ENCODE measurements around the gene NBEAL2.

NBEAL2 gene

DNA sequence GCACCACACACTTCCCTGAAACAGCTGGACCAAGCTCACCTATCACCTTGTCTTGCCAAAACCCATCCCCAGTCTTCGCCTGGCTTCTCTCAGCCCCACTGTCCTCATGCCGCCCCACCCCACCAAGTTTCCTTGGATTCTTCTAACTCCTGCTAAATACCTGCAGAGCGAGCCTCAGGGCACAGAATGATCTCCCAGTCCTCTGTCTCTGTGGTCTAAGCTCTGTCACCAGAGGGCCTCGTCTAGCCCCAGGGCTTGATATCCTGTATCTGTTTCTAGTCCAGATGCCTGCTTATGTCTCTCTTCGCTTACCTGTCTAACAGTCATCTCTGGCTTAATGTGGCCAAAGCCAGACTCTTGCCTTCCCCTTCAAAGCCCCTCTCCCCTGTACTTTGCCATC lies 12.7 kb upstream of the NBEAL2 start (continued):
- TF ChIP-seq, protein P1, sequence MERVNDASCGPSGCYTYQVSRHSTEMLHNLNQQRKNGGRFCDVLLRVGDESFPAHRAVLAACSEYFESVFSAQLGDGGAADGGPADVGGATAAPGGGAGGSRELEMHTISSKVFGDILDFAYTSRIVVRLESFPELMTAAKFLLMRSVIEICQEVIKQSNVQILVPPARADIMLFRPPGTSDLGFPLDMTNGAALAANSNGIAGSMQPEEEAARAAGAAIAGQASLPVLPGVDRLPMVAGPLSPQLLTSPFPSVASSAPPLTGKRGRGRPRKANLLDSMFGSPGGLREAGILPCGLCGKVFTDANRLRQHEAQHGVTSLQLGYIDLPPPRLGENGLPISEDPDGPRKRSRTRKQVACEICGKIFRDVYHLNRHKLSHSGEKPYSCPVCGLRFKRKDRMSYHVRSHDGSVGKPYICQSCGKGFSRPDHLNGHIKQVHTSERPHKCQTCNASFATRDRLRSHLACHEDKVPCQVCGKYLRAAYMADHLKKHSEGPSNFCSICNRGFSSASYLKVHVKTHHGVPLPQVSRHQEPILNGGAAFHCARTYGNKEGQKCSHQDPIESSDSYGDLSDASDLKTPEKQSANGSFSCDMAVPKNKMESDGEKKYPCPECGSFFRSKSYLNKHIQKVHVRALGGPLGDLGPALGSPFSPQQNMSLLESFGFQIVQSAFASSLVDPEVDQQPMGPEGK (CRISPR knock-in tag; IDR thresholded peaks at IDR 0.05; ENCODE audit: borderline replicate concordance), result no peak
- no peak for TF ChIP-seq CSRNP3 (CRISPR knock-in tag; IDR thresholded peaks at IDR 0.05)

- ATAC-seq, result no peak
- TF ChIP-seq OSR1 (CRISPR knock-in tag; IDR thresholded peaks at IDR 0.05), result no peak
- no peak for TF ChIP-seq CREB5 (CRISPR knock-in tag; IDR thresholded peaks at IDR 0.05; ENCODE audit: low read depth)
- no peak for TF ChIP-seq ARNTL (CRISPR knock-in tag; IDR thresholded peaks at IDR 0.05; ENCODE audit: borderline replicate concordance, low read depth)
- no peak for TF ChIP-seq TOX (CRISPR knock-in tag; IDR thresholded peaks at IDR 0.05; ENCODE audit: borderline replicate concordance)
- no peak for TF ChIP-seq TSHZ2 (CRISPR knock-in tag; IDR thresholded peaks at IDR 0.05)
- TF ChIP-seq, protein P1 (CRISPR knock-in tag; IDR thresholded peaks at IDR 0.05; ENCODE audit: borderline replicate concordance), result no peak
Observed at GRCh38 chr3:46968783-46969428, 10.6 kb upstream of the NBEAL2 start.

GRCh38 chr3:46970391-46971091 lies 8.9 kb upstream of the NBEAL2 start:
- ATAC-seq, result peak; percentile 24; the same call in 2 of the 3 replicates
- TF ChIP-seq ARNTL (CRISPR knock-in tag; IDR thresholded peaks at IDR 0.05; ENCODE audit: borderline replicate concordance, low read depth), result no peak
- no peak for TF ChIP-seq TOX (CRISPR knock-in tag; IDR thresholded peaks at IDR 0.05; ENCODE audit: borderline replicate concordance)
- TF ChIP-seq BACH2 (CRISPR knock-in tag; IDR thresholded peaks at IDR 0.05; ENCODE audit: borderline replicate concordance), result no peak
- no peak for TF ChIP-seq ZFP30 (CRISPR knock-in tag; IDR thresholded peaks at IDR 0.05)
- no peak for TF ChIP-seq ZNF8 (CRISPR knock-in tag; IDR thresholded peaks at IDR 0.05)
- no peak for TF ChIP-seq ZNF565 (CRISPR knock-in tag; conservative IDR thresholded peaks at IDR 0.05; ENCODE audit: low read depth)
- TF ChIP-seq OSR1 (CRISPR knock-in tag; IDR thresholded peaks at IDR 0.05), result no peak
- TF ChIP-seq, protein P1 (CRISPR knock-in tag; IDR thresholded peaks at IDR 0.05; ENCODE audit: borderline replicate concordance), result no peak
- no peak for TF ChIP-seq PPARA (CRISPR knock-in tag; IDR thresholded peaks at IDR 0.05; ENCODE audit: borderline replicate concordance)
- TF ChIP-seq CSRNP3 (CRISPR knock-in tag; IDR thresholded peaks at IDR 0.05), result no peak
- TF ChIP-seq ZNF70 (CRISPR knock-in tag; IDR thresholded peaks at IDR 0.05), result no peak
- no peak for TF ChIP-seq SNAI2 (CRISPR knock-in tag; IDR thresholded peaks at IDR 0.05)
- TF ChIP-seq ESRRG (CRISPR knock-in tag; IDR thresholded peaks at IDR 0.05), result no peak
- TF ChIP-seq, protein P2, sequence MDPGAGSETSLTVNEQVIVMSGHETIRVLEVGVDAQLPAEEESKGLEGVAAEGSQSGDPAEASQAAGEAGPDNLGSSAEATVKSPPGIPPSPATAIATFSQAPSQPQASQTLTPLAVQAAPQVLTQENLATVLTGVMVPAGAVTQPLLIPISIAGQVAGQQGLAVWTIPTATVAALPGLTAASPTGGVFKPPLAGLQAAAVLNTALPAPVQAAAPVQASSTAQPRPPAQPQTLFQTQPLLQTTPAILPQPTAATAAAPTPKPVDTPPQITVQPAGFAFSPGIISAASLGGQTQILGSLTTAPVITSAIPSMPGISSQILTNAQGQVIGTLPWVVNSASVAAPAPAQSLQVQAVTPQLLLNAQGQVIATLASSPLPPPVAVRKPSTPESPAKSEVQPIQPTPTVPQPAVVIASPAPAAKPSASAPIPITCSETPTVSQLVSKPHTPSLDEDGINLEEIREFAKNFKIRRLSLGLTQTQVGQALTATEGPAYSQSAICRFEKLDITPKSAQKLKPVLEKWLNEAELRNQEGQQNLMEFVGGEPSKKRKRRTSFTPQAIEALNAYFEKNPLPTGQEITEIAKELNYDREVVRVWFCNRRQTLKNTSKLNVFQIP (CRISPR knock-in tag; IDR thresholded peaks at IDR 0.05; ENCODE audit: borderline replicate concordance, low read depth), result no peak
- TF ChIP-seq ZC3H10 (CRISPR knock-in tag; IDR thresholded peaks at IDR 0.05), result no peak
- no peak for TF ChIP-seq CREB5 (CRISPR knock-in tag; IDR thresholded peaks at IDR 0.05; ENCODE audit: low read depth)
